ENCODE data around the gene ZSWIM1. TPM values are rescaled to one million over a fixed set of nuclear protein-coding genes. Genes with fewer than 3 reads are reported as not detected.

ZSWIM1 gene
- polyA plus RNA-seq (2013, experiment 1 of 2) = 9.3 TPM
- polyA plus RNA-seq (2013, experiment 2 of 2) = 11.3 TPM

- Histone ChIP-seq H3K9me3 (ENCODE audit: insufficient read depth, low read depth, low read length) (no peaks in the 10 kb centered on the region), H3K4me3 (ENCODE audit: low read length) (peak within 1 kb of the TSS; percentile 64), H3K36me3 (ENCODE audit: insufficient read depth, low read length) (peaks cover 42% of the 10 kb centered on the region), H3K9ac (ENCODE audit: low read depth, low read length) (peak within 1 kb of the TSS; percentile 62), H3K27me3 (ENCODE audit: insufficient read depth, low read length) (no peaks in the 10 kb centered on the region), H3K27ac (ENCODE audit: low read depth, low read length) (peak within 1 kb of the TSS; percentile 14; the same call in 1 of the 2 replicates), H3K4me1 (ENCODE audit: insufficient read depth, low read length) (no peaks in the 10 kb centered on the region)
- 2% methylated on average over 23 of the region's 23 CpGs for WGBS
Measured at GRCh38 chr20:45880988-45881788, at the start of gene ZSWIM1. ZSWIM1 (plus strand) TSS chr20:45881227; CDS start chr20:45882593, 1,366 bp downstream.

GRCh38 chr20:45832619-45833018 is 48.4 kb upstream of the ZSWIM1 start:
- H3K4me1 ChIP-seq (ENCODE audit: insufficient read depth, low read length) = peaks cover 5% of the 10 kb centered on the region
- no peaks in the 10 kb centered on the region for H3K9me3 ChIP-seq (ENCODE audit: insufficient read depth, low read depth, low read length)
- H3K9ac ChIP-seq (ENCODE audit: low read depth, low read length) = no peak overlapping the region
- H3K27me3 ChIP-seq (ENCODE audit: insufficient read depth, low read length) = no peaks in the 10 kb centered on the region
- H3K27ac ChIP-seq (ENCODE audit: low read depth, low read length) = no peak overlapping the region
- H3K36me3 ChIP-seq (ENCODE audit: insufficient read depth, low read length) = peaks cover 18% of the 10 kb centered on the region; the same call in 1 of the 2 replicates
- 91% methylated on average over 4 of the region's 4 CpGs for WGBS
- no peak overlapping the region for H3K4me3 ChIP-seq (ENCODE audit: low read length)

GRCh38 chr20:45833030-45833882 is 47.8 kb upstream of the ZSWIM1 start, which contains the start of gene SNX21:
SNX21 (plus strand) TSS chr20:45833799; CDS start chr20:45833920, 121 bp downstream.
- peak within 1 kb of the TSS; percentile 80 for H3K27ac ChIP-seq (ENCODE audit: low read depth, low read length)
- no peaks in the 10 kb centered on the region for H3K27me3 ChIP-seq (ENCODE audit: insufficient read depth, low read length)
- H3K36me3 ChIP-seq (ENCODE audit: insufficient read depth, low read length) = peaks cover 21% of the 10 kb centered on the region; the same call in 1 of the 2 replicates
- no peaks in the 10 kb centered on the region for H3K9me3 ChIP-seq (ENCODE audit: insufficient read depth, low read depth, low read length)
- peak within 1 kb of the TSS; percentile 75 for H3K9ac ChIP-seq (ENCODE audit: low read depth, low read length)
- peak within 1 kb of the TSS; percentile 79 for H3K4me3 ChIP-seq (ENCODE audit: low read length)
- peaks cover 5% of the 10 kb centered on the region for H3K4me1 ChIP-seq (ENCODE audit: insufficient read depth, low read length)
- WGBS = 13% methylated on average over 35 of the region's 35 CpGs

GRCh38 chr20:45833883-45834796 is 46.9 kb upstream of the ZSWIM1 start:
- H3K9ac ChIP-seq (ENCODE audit: low read depth, low read length) = peak overlapping the region; percentile 75

GRCh38 chr20:45834797-45835161 is 46.2 kb upstream of the ZSWIM1 start:
- no peaks in the 10 kb centered on the region for H3K27me3 ChIP-seq (ENCODE audit: insufficient read depth, low read length)
- H3K9ac ChIP-seq (ENCODE audit: low read depth, low read length) = no peak overlapping the region; the same call in 1 of the 2 replicates
- H3K9me3 ChIP-seq (ENCODE audit: insufficient read depth, low read depth, low read length) = no peaks in the 10 kb centered on the region
- no peak overlapping the region for H3K27ac ChIP-seq (ENCODE audit: low read depth, low read length)
- H3K4me3 ChIP-seq (ENCODE audit: low read length) = peak overlapping the region; percentile 79
- H3K4me1 ChIP-seq (ENCODE audit: insufficient read depth, low read length) = peaks cover 5% of the 10 kb centered on the region
- WGBS = 90% methylated on average over 14 of the region's 14 CpGs
- peaks cover 26% of the 10 kb centered on the region; the same call in 1 of the 2 replicates for H3K36me3 ChIP-seq (ENCODE audit: insufficient read depth, low read length)

More at GRCh38 chr20:45833883-45834796, 46.9 kb upstream of the ZSWIM1 start:
- Histone ChIP-seq H3K36me3 (ENCODE audit: insufficient read depth, low read length) (peaks cover 24% of the 10 kb centered on the region; the same call in 1 of the 2 replicates), H3K27ac (ENCODE audit: low read depth, low read length) (peak overlapping the region; percentile 80), H3K4me1 (ENCODE audit: insufficient read depth, low read length) (peaks cover 5% of the 10 kb centered on the region), H3K9me3 (ENCODE audit: insufficient read depth, low read depth, low read length) (no peaks in the 10 kb centered on the region), H3K27me3 (ENCODE audit: insufficient read depth, low read length) (no peaks in the 10 kb centered on the region), H3K4me3 (ENCODE audit: low read length) (peak overlapping the region; percentile 79)
- WGBS = 5% methylated on average over 71 of the region's 71 CpGs

- Histone ChIP-seq H3K4me3 (ENCODE audit: low read length) (no peak overlapping the region), H3K9ac (ENCODE audit: low read depth, low read length) (no peak overlapping the region), H3K36me3 (ENCODE audit: insufficient read depth, low read length) (peaks cover 31% of the 10 kb centered on the region), H3K4me1 (ENCODE audit: insufficient read depth, low read length) (peaks cover 5% of the 10 kb centered on the region), H3K27me3 (ENCODE audit: insufficient read depth, low read length) (no peaks in the 10 kb centered on the region), H3K27ac (ENCODE audit: low read depth, low read length) (no peak overlapping the region), H3K9me3 (ENCODE audit: insufficient read depth, low read depth, low read length) (no peaks in the 10 kb centered on the region)
- 97% methylated on average over 3 of the region's 3 CpGs for WGBS
Measured at GRCh38 chr20:45835329-45835765, 45.7 kb upstream of the ZSWIM1 start.

- peaks cover 35% of the 10 kb centered on the region for H3K36me3 ChIP-seq (ENCODE audit: insufficient read depth, low read length)
- H3K9ac ChIP-seq (ENCODE audit: low read depth, low read length) = no peak overlapping the region
- H3K27ac ChIP-seq (ENCODE audit: low read depth, low read length) = no peak overlapping the region
- 92% methylated on average over 5 of the region's 5 CpGs for WGBS
- H3K27me3 ChIP-seq (ENCODE audit: insufficient read depth, low read length) = no peaks in the 10 kb centered on the region
- peaks cover 5% of the 10 kb centered on the region for H3K4me1 ChIP-seq (ENCODE audit: insufficient read depth, low read length)
- H3K9me3 ChIP-seq (ENCODE audit: insufficient read depth, low read depth, low read length) = no peaks in the 10 kb centered on the region
- H3K4me3 ChIP-seq (ENCODE audit: low read length) = no peak overlapping the region
Measured at GRCh38 chr20:45835825-45836224, 45.2 kb upstream of the ZSWIM1 start.

GRCh38 chr20:45836841-45837240 is 44.2 kb upstream of the ZSWIM1 start:
- Histone ChIP-seq H3K4me1 (ENCODE audit: insufficient read depth, low read length) (peaks cover 5% of the 10 kb centered on the region), H3K36me3 (ENCODE audit: insufficient read depth, low read length) (peaks cover 43% of the 10 kb centered on the region), H3K27ac (ENCODE audit: low read depth, low read length) (no peak overlapping the region), H3K4me3 (ENCODE audit: low read length) (no peak overlapping the region), H3K27me3 (ENCODE audit: insufficient read depth, low read length) (no peaks in the 10 kb centered on the region), H3K9me3 (ENCODE audit: insufficient read depth, low read depth, low read length) (no peaks in the 10 kb centered on the region), H3K9ac (ENCODE audit: low read depth, low read length) (no peak overlapping the region)
- 82% methylated on average over 1 of the region's 1 CpG for WGBS

GRCh38 chr20:45840700-45841198 is 40.3 kb upstream of the ZSWIM1 start:
- Histone ChIP-seq H3K9me3 (ENCODE audit: insufficient read depth, low read depth, low read length) (no peaks in the 10 kb centered on the region), H3K36me3 (ENCODE audit: insufficient read depth, low read length) (peaks cover 70% of the 10 kb centered on the region), H3K27me3 (ENCODE audit: insufficient read depth, low read length) (no peaks in the 10 kb centered on the region), H3K4me1 (ENCODE audit: insufficient read depth, low read length) (no peaks in the 10 kb centered on the region), H3K9ac (ENCODE audit: low read depth, low read length) (no peak overlapping the region), H3K27ac (ENCODE audit: low read depth, low read length) (no peak overlapping the region), H3K4me3 (ENCODE audit: low read length) (no peak overlapping the region)
- WGBS = 93% methylated on average over 25 of the region's 25 CpGs

GRCh38 chr20:45841407-45842129 is 39.5 kb upstream of the ZSWIM1 start:
- WGBS = 94% methylated on average over 10 of the region's 10 CpGs
- peaks cover 74% of the 10 kb centered on the region for H3K36me3 ChIP-seq (ENCODE audit: insufficient read depth, low read length)

More at GRCh38 chr20:45841407-45842129, 39.5 kb upstream of the ZSWIM1 start:
- Histone ChIP-seq H3K27me3 (ENCODE audit: insufficient read depth, low read length) (no peaks in the 10 kb centered on the region), H3K9me3 (ENCODE audit: insufficient read depth, low read depth, low read length) (no peaks in the 10 kb centered on the region), H3K4me3 (ENCODE audit: low read length) (no peak overlapping the region), H3K4me1 (ENCODE audit: insufficient read depth, low read length) (no peaks in the 10 kb centered on the region), H3K27ac (ENCODE audit: low read depth, low read length) (no peak overlapping the region), H3K9ac (ENCODE audit: low read depth, low read length) (no peak overlapping the region)
